NCI-H2171 treated with DMSO at 0.1 percent for 48 hours (cell line): ENCODE results near the gene IRX2.
A peak's percentile ranks its signal among the peaks of the same experiment; 100 is the strongest.

Source experiments
- DNase-seq: peaks from one replicate; lab custom pipeline; 2025; lab: John Stamatoyannopoulos, UW

Gene IRX2

GRCh38 chr5:2751592-2752021 lies at the start of gene IRX2:
Gene IRX2, minus strand, starts transcription at chr5:2751677. Its CDS starts 264 bp downstream, at chr5:2751413.
- peak; percentile 96 for DNase-seq

DNA sequence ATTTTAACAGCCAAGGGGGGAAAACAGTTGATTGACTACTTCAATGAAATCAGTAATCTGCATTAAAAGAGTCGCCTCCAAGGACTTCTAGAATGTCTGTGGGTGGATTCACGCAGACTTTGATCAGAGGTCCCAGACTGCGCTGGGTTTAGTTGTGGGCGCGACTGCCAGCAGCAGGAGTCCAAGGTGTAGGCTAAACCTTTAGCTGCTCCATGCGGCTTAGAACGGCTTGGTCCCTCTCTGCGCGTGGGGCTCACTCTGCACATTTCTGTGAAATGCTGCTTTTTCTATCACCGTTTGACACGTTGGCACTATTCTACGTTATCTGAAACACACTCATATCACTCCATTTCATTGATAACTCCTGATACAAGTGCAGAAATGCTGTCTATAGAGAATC lies 48.6 kb upstream of the IRX2 start:
- DNase-seq, result no peak

DNA sequence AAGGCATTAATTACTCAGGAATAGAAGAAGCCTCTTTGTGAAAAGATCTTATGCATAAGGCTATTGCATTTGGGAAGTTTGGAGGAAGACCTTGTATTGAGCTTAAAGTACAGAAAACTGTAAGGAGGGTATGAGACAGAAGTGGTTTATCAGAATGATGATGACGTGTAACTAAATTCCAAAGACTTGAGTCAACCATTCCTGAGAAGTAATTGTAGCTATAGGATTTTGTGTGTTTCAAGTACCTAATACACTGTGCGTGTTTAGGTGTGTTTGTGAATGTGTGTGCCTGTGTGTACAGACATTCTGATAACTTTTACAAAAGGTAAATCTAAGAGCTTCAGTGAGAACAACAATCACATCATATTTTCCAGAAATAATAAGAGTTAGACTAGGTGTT lies 46.5 kb upstream of the IRX2 start:
- peak; percentile 58 for DNase-seq

DNA sequence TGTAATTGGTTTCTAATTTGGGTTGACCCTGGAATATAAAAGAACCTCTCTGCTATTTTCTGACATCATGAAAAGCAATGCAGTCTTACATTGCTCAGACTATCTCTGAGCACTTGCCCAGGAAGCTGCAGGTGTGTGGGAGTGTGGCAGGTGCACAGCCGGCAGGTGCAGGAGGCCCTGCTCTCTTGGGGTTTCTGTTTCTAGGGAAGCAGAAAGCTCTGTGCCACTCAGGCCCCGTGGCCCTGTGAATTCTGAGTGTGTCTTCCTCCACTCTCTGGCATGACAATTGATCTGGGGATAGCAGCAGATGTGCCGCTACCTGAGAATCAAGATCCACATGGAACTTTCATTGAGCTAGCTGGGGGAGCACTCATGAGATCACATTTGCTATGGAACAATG lies 45.7 kb upstream of the IRX2 start:
- peak; percentile 99 for DNase-seq

DNA sequence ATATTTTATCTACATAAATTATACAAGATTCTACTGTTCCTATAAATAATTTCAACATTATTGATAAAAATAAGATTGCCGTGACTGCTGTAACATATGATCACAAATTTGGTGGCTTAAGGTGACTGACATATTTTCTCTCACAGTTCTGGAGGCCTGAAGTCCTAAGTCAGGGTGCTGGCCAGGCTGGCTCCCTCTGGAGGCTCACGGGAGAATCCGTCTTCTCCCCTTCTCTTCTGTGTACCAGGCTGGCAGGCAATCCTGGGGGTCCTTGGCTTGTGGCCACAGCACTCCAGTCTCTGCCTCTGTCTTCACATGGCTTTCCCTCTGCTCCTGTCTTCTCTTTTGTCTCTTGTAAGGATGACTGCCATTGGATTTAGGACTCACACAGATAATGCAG lies 31.7 kb upstream of the IRX2 start:
- DNase-seq, result peak; percentile 31

GRCh38 chr5:2782658-2783057 lies 31.2 kb upstream of the IRX2 start:
- DNase-seq, result no peak

- no peak for DNase-seq
Observed at GRCh38 chr5:2780421-2781171, 29.1 kb upstream of the IRX2 start.

DNA sequence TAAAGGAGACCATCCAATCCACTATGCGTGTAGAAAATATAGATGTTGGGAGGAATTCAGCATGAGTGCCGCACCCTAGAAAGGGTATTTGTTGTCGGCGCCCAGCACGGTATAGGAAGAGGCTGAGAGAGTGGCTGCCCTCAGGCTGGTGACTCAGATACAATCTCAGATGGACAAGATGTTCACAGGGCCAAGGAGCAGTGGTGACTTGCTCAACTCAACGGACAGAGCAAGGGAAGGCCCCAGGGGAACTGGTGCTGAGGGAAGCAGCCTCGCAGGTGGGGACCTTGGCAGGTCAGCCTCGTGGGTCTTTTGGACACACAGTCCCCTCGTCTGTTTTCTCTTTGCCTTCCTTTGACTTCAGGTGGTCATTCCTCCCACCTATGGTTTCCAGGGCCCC lies 28.0 kb upstream of the IRX2 start:
- DNase-seq, result no peak

DNA sequence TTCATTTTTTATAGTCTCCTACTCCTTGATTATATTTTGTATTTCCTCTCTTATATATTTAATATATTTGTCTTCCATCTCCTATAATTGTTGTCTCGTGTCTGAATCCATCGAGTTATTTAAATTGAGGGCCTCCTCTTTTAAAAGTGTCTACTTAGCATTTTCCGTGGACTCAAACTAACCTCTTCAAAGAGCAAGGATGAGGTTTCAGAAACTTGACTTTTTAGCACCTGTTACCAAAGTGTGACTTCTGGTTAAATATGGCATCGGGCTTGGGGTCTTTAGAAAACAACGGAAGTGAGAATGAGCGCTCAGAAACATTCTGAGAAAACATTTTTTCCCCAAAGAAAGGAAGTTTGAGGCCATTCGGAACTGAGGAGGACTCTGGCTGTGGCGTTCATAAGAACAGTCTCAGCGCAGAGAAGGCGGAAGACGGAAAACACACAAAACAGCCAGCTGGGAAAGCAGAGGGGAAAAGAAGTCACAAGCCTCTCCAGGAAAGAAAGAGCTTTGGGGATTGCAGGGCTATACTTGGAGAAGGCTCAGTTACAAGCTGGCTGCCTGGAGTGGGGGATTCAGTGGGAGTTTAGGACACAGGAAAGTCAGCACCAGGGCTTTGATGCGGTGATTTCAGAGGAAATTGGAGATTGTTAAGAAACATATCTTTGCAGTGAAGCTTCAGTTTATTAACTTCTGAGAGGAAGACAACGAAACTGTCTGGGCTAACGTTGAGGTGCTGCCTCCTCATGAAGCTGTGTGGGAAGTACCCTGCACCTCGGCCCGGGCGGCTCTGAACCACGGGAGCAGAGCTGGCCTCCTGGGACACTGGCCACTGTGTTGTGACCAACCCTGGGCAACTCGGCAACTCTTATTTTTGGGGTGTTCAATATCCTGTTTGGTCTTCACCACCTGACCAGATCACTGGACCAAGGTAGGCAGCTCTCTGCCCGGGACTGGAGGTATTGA lies 25.1 kb upstream of the IRX2 start:
- no peak for DNase-seq

GRCh38 chr5:2773327-2773726 lies 21.9 kb upstream of the IRX2 start:
- DNase-seq, result no peak

GRCh38 chr5:2767089-2767488 lies 15.6 kb upstream of the IRX2 start:
- no peak for DNase-seq

DNA sequence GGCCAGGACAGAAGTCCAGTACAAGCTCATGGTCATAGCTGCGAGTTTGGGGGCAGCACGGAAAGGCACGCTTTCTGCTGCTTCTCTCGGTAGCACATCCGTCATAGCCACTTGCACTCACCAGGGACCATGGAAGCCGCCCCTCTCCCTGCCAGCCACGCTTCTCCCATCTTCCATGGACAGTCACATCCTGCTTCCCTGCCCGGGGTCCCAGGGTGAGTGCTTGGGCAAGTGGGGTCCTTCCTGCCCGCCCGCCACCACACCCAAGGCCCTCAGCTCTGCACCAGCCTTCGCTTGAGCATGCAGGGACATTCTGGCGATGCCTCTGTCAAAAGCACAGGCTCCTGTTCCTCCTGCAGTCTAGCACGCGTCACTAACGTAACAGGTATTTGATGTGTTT lies 13.1 kb upstream of the IRX2 start:
- DNase-seq, result no peak

DNA sequence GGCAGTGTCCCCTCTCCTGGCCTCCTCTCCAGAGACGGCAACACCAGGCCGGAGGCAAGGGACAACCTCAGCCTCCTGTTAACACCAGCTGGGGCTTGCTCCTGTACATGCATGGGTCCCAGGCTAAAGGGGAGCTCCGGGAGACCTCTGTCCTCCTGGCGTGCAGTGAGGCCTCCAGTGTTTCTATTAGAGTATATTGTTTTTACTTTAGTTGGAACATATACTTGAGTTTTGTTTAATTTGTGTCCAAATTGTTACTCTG lies 12.0 kb upstream of the IRX2 start:
- DNase-seq, result no peak

- no peak for DNase-seq
Observed at GRCh38 chr5:2762744-2763532, 11.5 kb upstream of the IRX2 start.

DNA sequence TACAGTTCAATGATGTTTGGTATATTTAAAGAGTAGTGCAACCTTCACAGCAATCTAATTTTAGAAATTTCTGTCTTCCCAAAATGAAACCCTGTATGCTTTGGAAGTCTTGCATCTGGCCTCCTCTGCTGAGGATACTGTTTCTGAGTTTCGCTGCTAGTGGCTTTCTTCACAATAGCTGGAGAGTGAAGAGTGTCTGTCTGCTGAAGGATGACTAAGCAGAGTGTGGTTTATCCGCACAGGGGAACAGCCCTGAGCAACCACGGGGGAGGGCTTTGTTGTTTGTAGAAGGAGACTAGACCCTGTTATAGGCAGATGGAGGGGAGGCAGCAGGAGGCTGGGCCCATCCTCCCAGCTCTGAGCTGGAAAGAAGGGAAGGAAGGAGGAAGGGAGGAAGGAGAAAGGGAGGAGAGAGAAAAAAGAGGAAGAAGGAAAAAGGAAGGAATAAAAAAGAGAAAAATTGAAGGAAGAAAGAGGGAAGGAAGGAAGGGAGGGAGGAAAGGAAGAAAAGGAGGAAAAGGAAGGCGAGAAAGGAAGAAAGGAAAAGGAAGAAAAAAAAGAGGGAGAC lies 10.5 kb upstream of the IRX2 start:
- peak; percentile 67 for DNase-seq

GRCh38 chr5:2759696-2760461 lies 8.4 kb upstream of the IRX2 start:
- DNase-seq, result no peak

GRCh38 chr5:2759091-2759490 lies 7.6 kb upstream of the IRX2 start:
- DNase-seq, result no peak

GRCh38 chr5:2758632-2759031 lies 7.2 kb upstream of the IRX2 start:
- no peak for DNase-seq

GRCh38 chr5:2757563-2758351 lies 6.3 kb upstream of the IRX2 start:
- DNase-seq, result peak; percentile 50
